ENCODE measurements around the gene S100B. TPM values are rescaled to one million over a fixed set of nuclear protein-coding genes. Genes with fewer than 3 reads are reported as not detected.

S100B gene
- total and polyA plus RNA-seq, 2 donors (not counting 3 experiments of a cell fraction or from before 2014, with no cell fraction given), result not detected

DNA sequence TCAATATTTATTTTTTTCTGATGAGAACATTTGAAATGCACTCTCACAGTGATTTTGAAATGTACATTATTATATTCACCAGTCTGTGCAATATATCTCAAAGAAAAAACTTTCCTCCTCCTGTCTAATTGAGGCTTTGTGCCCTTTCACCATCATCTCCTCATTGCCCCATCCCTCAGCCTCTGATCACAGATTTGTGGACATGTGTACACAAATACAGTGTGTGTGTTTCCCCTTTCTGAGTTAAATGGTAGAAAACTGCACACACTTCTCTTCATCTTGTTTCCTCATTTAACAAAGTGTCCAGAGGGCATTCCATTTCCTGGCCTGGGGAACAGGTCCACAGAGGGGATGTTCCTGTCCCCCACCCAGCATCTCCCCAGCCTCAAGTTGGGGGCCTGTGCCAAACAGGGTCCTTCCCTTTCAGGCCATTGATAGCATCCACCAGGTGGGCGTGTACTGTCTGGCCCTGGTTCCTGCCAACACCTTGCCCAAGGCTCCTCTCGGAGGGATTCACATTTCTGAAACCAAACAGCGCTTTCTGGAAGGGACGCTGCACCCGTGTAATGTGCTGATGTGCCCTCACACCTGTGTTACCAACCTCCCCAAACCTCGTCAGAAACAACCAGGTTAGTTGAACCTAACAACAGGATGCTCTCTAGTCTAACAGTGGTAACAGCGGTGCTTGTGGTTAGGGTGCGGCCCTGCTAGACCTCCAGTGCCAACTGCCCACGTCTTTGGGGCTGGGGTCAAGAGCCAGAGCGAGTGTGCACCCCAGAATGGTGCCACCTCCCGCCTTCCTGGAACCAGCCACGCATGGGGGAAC lies 54.6 kb downstream of the S100B start:
- Histone ChIP-seq H3K79me2 (ENCODE audit: control insufficient read depth, insufficient read depth, low read length) (no peaks in the 10 kb centered on the region), H3K9me1 (replicated peaks; ENCODE audit: control insufficient read depth, extremely low read depth, insufficient read depth, low read length) (no peaks in the 10 kb centered on the region), H3K9me3 (replicated peaks; ENCODE audit: control insufficient read depth, insufficient read depth, low read length) (no peaks in the 10 kb centered on the region), H3K4me1 (ENCODE audit: control insufficient read depth, extremely low read depth, insufficient read depth, low read length) (no peaks in the 10 kb centered on the region), H3K27ac (ENCODE audit: insufficient read depth, low read depth, low read length) (no peak overlapping the region), H3K9ac (replicated peaks; ENCODE audit: extremely low read depth, insufficient read depth, low read length) (no peak overlapping the region), H4K20me1 (replicated peaks; ENCODE audit: control insufficient read depth, extremely low read depth, insufficient read depth, low read length) (no peaks in the 10 kb centered on the region), H3K4me2 (ENCODE audit: insufficient read depth, low read length) (no peak overlapping the region), H3K27me3 (ENCODE audit: control insufficient read depth in 2 of 2, insufficient read depth in 2 of 2, low read length in 2 of 2) (no peaks in the 10 kb centered on the region), H3K36me3 (ENCODE audit: control insufficient read depth in 2 of 2, extremely low read depth in 1 of 2, insufficient read depth in 2 of 2, low read length in 2 of 2) (peaks cover 16 to 41% of the 10 kb centered on the region in 2 experiments), H2AFZ (ENCODE audit: low read depth, low read length) (no peak overlapping the region), H3K4me3 (replicated peaks in 1 of 3; ENCODE audit: insufficient read depth in 1 of 3, low read depth in 1 of 3, low read length in 3 of 3) (no peak overlapping the region)
- no peak for DNase-seq (ENCODE audit: low read depth, low spot score)
- BruUV-seq (replicated peaks), result no TSS peak
- intact Hi-C loops (cut with micrococcal nuclease), result no loop called here
- ChIA-PET CTCF (no interaction called here), POLR2A (no interaction called here)
- no peak for FAIRE-seq
- TF ChIP-seq JUN (IDR thresholded peaks at IDR 0.05; ENCODE audit: borderline replicate concordance, insufficient read depth, insufficient read length, low read depth), result no peak
- TF ChIP-seq, protein P1, sequence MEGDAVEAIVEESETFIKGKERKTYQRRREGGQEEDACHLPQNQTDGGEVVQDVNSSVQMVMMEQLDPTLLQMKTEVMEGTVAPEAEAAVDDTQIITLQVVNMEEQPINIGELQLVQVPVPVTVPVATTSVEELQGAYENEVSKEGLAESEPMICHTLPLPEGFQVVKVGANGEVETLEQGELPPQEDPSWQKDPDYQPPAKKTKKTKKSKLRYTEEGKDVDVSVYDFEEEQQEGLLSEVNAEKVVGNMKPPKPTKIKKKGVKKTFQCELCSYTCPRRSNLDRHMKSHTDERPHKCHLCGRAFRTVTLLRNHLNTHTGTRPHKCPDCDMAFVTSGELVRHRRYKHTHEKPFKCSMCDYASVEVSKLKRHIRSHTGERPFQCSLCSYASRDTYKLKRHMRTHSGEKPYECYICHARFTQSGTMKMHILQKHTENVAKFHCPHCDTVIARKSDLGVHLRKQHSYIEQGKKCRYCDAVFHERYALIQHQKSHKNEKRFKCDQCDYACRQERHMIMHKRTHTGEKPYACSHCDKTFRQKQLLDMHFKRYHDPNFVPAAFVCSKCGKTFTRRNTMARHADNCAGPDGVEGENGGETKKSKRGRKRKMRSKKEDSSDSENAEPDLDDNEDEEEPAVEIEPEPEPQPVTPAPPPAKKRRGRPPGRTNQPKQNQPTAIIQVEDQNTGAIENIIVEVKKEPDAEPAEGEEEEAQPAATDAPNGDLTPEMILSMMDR (IDR thresholded peaks at IDR 0.05; ENCODE audit: extremely low read depth in 1 of 2, insufficient read depth in 1 of 2, low read depth in 1 of 2, low read length in 2 of 2), result no peak
- no peak for TF ChIP-seq EZH2 (IDR thresholded peaks at IDR 0.05; ENCODE audit: borderline replicate concordance, low read depth, low read length, severe bottlenecking)
- TF ChIP-seq, protein P2, sequence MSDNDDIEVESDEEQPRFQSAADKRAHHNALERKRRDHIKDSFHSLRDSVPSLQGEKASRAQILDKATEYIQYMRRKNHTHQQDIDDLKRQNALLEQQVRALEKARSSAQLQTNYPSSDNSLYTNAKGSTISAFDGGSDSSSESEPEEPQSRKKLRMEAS (IDR thresholded peaks at IDR 0.05; ENCODE audit: insufficient read depth, insufficient read length), result no peak
- no peak for TF ChIP-seq GATA2 (IDR thresholded peaks at IDR 0.05; ENCODE audit: insufficient read depth, insufficient read length, low read depth, low read length)
- no peak for TF ChIP-seq MYC (IDR thresholded peaks at IDR 0.05; ENCODE audit: low read depth, low read length)
- TF ChIP-seq POLR2A (IDR thresholded peaks at IDR 0.05; ENCODE audit: low read depth, low read length), result no peak
- no peak for TF ChIP-seq FOS (IDR thresholded peaks at IDR 0.05; ENCODE audit: borderline replicate concordance, insufficient read depth, low read length)
- no peak for TF ChIP-seq POLR2AphosphoS5 (IDR thresholded peaks at IDR 0.05; ENCODE audit: insufficient read depth, low read depth, low read length)
- dilution Hi-C loops (cut with MboI; ENCODE audit: extremely low pct_ligation_motif_present, low sequenced_read_pairs), result no loop called here

Measured in endothelial cell of umbilical vein (primary cell).